Measurements from ENCODE around the gene SLC37A2. TPM values are rescaled to one million over a fixed set of nuclear protein-coding genes. Genes with fewer than 3 reads are reported as not detected.

SLC37A2 gene
- total RNA-seq, 2 experiments from 2014 or later = 0.46 to 0.93 TPM

DNA sequence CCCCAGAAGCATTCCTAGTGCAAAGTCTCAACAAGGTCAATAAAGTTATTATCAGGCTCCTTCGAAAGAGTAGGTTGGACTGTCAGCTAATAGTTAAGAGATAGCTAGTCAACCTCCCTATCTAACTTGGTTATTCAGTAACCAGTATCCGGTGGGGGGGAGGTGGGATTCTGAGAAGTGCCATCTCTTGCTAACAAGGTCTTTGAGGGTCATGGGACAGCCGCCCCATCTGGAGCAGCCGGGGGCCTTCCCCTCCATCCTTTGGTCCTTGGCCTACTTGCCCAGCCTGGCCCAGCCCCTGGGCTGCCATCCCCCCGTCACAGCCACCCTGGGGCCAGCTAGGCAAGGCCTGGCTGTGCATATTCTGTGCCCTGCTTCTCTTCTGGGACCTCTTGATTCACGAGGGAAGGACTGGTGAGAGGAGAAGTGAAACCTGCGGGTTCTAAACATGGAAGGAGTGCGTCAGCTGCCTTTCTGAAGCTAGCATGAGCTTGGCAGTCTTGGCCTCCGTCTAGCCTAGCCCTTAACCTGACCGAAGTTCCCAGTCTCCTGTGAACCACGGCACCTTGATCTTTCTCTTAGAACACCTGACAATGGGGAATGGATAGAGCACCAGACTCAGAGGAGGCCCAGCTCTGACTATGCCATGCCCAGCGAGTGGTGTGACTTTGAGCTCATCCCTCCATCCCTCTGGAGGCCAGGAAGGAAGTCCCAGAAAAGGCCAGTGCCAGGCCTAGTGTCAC, 9.3 kb downstream of the SLC37A2 start:
- Mint-ChIP-seq H3K36me3 (no peaks in the 10 kb centered on the region), H3K4me3 (no peak overlapping the region), H3K9me3 (no peaks in the 10 kb centered on the region), H3K27ac (no peak overlapping the region), H3K27me3 (peaks cover 19% of the 10 kb centered on the region), H3K4me1 (ENCODE audit: low read depth) (no peaks in the 10 kb centered on the region)
- CTCF ChIA-PET = interaction anchor here (1.4 to 1.6 kb wide), 2 partner anchors 9 to 70 kb away, joined by 3 to 4 read pairs; partner anchors contain the start of gene SLC37A2
- DNase-seq = no peak
- intact Hi-C loops (cut with micrococcal nuclease) = no loop called here
- POLR2A ChIA-PET = no interaction called here

DNA sequence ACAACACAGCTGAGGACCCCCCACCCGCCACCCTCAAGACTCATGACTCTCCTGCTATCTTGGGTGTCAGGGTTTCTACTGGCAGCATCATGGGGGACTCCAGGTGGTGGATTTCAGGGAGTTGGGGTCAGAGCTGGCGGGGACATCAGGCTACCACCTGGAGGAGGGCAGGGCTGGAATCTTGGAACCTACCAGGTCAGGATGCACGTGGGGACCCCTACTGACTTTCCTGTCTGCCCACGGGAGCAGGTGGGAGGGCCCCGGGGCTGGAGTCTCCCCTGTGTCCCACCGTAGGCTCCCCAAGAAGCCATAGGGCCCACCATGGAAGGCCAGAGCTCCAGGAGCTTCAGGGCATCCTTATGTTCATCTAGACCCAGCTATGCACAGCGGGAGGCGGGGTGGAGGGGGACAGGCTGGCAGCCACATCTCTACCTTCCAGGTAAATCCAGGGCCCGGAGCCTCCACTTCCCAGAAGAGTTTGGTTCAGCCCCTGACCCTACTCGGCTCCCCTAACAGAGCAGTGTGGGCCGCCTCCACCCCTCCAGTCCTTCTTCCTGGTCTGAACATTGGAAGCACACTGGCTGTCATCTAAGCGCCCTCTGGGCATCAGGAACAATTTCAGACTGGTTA, 10.0 kb downstream of the SLC37A2 start:
- POLR2A ChIA-PET = no interaction called here
- no peaks in the 10 kb centered on the region for H3K36me3 Mint-ChIP-seq
- H3K4me3 Mint-ChIP-seq = no peak overlapping the region
- CTCF ChIA-PET = interaction anchor here (1.4 to 1.6 kb wide), 2 partner anchors 10 to 69 kb away, joined by 3 to 4 read pairs; partner anchors contain the start of gene SLC37A2
- intact Hi-C loops (cut with micrococcal nuclease) = no loop called here
- no peak for DNase-seq
- H3K9me3 Mint-ChIP-seq = no peaks in the 10 kb centered on the region
- no peaks in the 10 kb centered on the region for H3K4me1 Mint-ChIP-seq (ENCODE audit: low read depth)
- H3K27me3 Mint-ChIP-seq = peaks cover 20% of the 10 kb centered on the region
- no peak overlapping the region for H3K27ac Mint-ChIP-seq

DNA sequence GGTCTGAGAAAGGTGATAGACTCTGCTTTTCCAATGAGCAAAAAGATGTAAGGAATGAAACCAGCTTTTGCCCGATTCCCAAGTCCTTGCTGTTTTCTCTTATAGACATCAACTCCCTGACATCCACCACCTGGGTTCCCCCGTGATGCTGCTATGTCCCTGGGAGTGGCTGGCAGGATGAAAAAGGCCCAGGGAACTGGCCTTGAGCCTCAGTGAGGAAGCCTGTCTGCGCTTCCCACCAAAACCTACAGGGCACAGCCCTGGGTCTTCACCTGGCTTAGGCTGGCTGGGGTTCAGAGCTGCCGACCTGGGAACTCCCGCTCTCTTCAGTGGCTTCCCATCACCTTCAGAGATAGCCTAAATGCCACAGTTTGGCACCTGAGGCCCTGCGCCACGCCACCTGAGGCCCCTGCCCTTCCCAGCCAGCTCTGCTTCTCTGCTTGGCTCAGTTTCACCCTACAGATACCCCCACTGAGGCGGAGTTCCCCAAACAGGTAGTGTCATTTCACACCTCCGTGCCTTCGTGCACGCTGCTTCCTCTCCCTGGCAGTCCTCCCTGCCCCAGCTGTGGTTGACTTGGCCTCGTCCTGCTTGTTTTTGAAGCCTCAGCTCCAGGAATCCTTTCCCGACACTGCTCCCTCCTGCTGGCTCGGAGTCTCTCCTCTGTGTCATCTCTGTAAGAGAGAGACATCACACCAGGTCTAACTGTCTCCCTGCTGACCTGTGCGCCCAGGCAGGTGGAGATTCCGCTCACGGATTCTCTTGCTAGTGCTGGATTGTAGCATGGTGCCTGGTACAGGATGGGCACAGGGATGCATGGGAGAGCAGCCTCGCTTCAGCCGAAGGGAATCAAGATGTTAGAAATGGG, 10.7 kb downstream of the SLC37A2 start:
- DNase-seq = no peak
- intact Hi-C loops (cut with micrococcal nuclease) = no loop called here
- no peaks in the 10 kb centered on the region for H3K4me1 Mint-ChIP-seq (ENCODE audit: low read depth)
- CTCF ChIA-PET = interaction anchor here (1.6 kb wide), 1 partner anchor 68 kb away, joined by 3 read pairs; no protein-coding TSS in a partner anchor
- peaks cover 20% of the 10 kb centered on the region for H3K27me3 Mint-ChIP-seq
- no peaks in the 10 kb centered on the region for H3K9me3 Mint-ChIP-seq
- no peak overlapping the region for H3K27ac Mint-ChIP-seq
- no peaks in the 10 kb centered on the region for H3K36me3 Mint-ChIP-seq
- POLR2A ChIA-PET = no interaction called here
- no peak overlapping the region for H3K4me3 Mint-ChIP-seq

DNA sequence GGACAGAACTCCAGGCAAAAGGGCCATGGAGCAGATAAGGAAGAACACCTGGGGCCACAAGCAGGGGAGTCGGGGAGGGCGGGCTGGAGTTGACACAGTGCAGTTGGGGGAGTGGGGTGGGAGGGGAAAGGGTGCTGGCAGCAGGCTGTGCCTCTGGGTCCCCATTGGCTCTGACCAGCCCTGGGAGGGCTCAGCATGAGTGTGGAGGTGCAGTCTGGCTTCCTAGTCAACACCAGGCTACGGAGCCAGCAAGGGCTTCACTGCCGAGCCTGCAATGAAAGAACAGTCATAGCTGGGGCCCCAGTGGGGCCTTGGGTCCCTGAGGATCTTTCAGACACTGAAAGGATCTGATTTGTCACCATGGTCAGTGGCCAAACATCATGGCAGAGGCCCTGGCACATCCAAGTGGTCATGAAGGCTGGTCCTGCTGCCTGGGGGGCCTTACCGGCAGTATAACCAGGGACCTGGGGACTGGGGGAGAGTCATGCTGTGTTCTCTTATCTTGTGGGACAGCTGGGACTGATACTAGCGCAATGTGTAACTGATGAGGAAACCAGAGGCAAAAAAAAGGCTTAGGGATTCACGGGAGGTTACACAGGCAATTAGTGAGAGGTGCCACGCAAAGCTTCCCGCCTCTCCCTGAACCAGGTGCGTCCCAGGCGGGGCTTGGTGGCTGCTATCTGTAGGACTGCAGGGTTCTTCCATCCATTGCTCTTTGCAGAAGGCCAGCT, 11.6 kb downstream of the SLC37A2 start:
- DNase-seq = no peak
- Mint-ChIP-seq H3K36me3 (no peaks in the 10 kb centered on the region), H3K4me1 (ENCODE audit: low read depth) (no peaks in the 10 kb centered on the region), H3K27me3 (peaks cover 13% of the 10 kb centered on the region), H3K4me3 (no peak overlapping the region), H3K9me3 (no peaks in the 10 kb centered on the region), H3K27ac (no peak overlapping the region)
- intact Hi-C loops (cut with micrococcal nuclease) = no loop called here
- POLR2A ChIA-PET = no interaction called here
- CTCF ChIA-PET = no interaction called here

DNA sequence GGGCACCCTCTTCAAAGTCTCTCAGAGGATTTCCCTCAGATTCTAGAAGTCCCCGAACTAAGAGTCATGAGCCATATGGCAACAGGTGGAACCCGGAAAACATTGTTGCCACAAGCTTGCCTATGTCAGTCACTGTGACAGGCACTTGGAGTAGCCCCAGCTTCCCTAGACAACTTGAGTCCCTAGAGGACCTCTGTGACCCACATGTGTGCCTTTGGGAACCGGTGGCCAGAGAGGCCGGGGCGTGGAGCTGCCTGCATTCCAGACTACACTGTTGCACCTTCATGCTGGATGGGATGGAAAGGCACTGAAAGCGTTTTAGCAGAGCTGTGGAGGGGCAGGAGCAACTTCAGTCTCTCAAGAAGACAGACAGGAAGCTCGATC, 12.1 kb downstream of the SLC37A2 start:
- no peaks in the 10 kb centered on the region for H3K4me1 Mint-ChIP-seq (ENCODE audit: low read depth)
- ChIA-PET CTCF (no interaction called here), POLR2A (no interaction called here)
- H3K4me3 Mint-ChIP-seq = no peak overlapping the region
- no peak for DNase-seq
- H3K36me3 Mint-ChIP-seq = no peaks in the 10 kb centered on the region
- intact Hi-C loops (cut with micrococcal nuclease) = no loop called here
- peaks cover 11% of the 10 kb centered on the region for H3K27me3 Mint-ChIP-seq
- no peaks in the 10 kb centered on the region for H3K9me3 Mint-ChIP-seq
- H3K27ac Mint-ChIP-seq = no peak overlapping the region

DNA sequence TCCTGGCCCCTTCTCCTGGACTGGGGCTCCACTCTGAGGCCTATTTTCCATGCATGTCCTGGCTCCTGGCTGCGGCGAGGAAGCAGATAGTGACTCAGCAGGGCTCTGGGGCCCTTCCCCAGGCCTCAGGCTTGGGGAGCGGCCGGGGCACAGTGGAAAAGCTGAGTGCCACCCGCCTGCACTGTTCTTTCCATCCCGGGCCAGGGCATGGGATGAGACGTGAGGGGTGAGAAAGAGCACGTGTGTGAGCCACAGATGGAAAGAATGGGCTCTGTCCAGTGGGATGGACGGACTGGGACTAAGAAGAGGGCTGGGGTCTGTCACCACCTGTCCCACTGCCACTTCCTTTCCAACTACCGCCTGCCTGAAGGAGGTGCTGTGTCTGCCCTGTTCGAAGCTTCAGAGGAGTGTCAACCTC, 12.8 kb downstream of the SLC37A2 start:
- no peaks in the 10 kb centered on the region for H3K36me3 Mint-ChIP-seq
- no peaks in the 10 kb centered on the region for H3K4me1 Mint-ChIP-seq (ENCODE audit: low read depth)
- ChIA-PET POLR2A (no interaction called here), CTCF (no interaction called here)
- no peaks in the 10 kb centered on the region for H3K9me3 Mint-ChIP-seq
- intact Hi-C loops (cut with micrococcal nuclease) = no loop called here
- H3K27ac Mint-ChIP-seq = no peak overlapping the region
- no peak for DNase-seq
- H3K4me3 Mint-ChIP-seq = no peak overlapping the region
- peaks cover 11% of the 10 kb centered on the region for H3K27me3 Mint-ChIP-seq

DNA sequence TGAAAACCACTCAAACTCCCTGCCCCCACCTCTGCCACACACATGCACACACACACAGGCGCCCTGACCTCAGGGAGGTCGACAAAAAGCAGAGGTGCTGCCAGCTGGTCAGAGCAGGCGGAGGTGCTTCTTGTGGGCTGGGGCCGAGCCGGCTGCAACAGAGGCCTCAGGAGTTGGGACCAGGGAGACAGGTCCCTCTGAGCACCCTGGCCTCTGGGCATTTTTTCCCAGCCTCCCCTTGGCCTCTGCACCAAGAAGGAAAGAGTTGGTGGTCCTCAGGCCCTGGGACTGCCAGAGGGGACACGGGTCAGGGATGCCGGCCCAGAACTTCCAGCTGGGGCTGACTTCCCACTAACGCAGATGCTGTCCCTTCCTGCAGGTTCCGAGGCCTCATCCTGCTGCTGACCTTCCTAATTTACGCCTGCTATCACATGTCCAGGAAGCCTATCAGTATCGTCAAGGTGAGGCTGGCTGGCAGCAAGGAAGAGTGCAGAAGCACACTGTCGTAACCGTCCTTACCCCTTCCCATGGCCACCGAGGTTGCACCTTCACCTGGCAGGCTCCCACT, 13.4 kb downstream of the SLC37A2 start:
- H3K27me3 Mint-ChIP-seq = peaks cover 11% of the 10 kb centered on the region
- DNase-seq = no peak
- H3K36me3 Mint-ChIP-seq = no peaks in the 10 kb centered on the region
- no peak overlapping the region for H3K27ac Mint-ChIP-seq
- intact Hi-C loops (cut with micrococcal nuclease) = no loop called here
- no peaks in the 10 kb centered on the region for H3K4me1 Mint-ChIP-seq (ENCODE audit: low read depth)
- no peak overlapping the region for H3K4me3 Mint-ChIP-seq
- H3K9me3 Mint-ChIP-seq = no peaks in the 10 kb centered on the region
- ChIA-PET POLR2A (no interaction called here), CTCF (no interaction called here)

DNA sequence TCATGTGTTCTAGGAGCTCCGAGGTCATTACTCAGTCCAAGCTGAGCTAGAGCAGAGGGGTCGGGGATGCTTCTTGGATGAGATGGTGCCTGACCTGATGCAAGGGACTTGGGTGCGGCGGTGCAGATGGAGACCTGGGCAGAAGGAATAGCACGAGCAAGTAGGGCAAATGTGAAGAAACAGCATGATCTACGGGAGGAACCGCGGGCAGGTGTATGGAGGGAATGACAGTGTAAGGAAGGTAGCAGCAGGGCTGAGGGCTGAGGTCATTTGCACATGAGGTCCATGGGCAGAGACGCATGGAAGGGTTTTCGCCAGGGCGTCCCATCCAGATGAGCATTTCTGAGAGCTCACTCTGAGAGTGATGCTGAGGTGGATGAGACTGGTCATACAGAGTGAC, 14.9 kb downstream of the SLC37A2 start:
- no peaks in the 10 kb centered on the region for H3K9me3 Mint-ChIP-seq
- ChIA-PET CTCF (no interaction called here), POLR2A (no interaction called here)
- H3K36me3 Mint-ChIP-seq = no peaks in the 10 kb centered on the region
- H3K4me3 Mint-ChIP-seq = no peak overlapping the region
- H3K27me3 Mint-ChIP-seq = peaks cover 5% of the 10 kb centered on the region
- H3K27ac Mint-ChIP-seq = no peak overlapping the region
- DNase-seq = no peak
- intact Hi-C loops (cut with micrococcal nuclease) = no loop called here
- H3K4me1 Mint-ChIP-seq (ENCODE audit: low read depth) = no peaks in the 10 kb centered on the region

DNA sequence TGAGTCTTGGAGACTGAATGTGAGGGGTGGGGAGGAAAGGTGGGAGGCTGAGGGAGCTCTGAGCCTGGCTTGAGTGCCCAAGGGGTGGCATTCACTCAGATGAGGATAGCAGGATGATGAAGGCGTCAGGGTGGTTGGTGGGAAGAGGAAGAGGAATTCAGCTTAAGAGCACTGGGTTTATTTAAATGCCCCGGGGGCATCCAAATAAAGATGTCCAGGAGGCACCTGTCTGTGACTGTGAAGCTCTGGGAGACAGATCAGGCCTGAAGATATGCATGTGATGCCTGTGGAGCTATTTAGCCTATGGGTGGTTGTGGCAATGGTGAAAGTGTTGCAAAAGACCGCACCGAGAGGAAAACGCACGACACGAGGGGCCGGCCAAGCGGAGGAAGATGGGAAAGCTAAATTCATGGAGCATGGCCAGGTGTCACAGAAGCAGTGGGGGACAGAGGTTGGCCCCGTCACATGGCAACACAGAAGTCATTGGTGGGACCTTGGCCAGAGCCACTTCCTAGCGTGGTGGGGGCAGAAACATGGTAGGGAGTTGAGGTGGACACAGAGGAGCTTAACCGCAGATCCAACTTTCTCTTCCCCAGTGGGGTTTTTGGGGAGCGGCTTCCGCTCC, 15.5 kb downstream of the SLC37A2 start:
- no peak overlapping the region for H3K4me3 Mint-ChIP-seq
- H3K36me3 Mint-ChIP-seq = no peaks in the 10 kb centered on the region
- H3K9me3 Mint-ChIP-seq = no peaks in the 10 kb centered on the region
- ChIA-PET CTCF (no interaction called here), POLR2A (no interaction called here)
- H3K27me3 Mint-ChIP-seq = peaks cover 5% of the 10 kb centered on the region
- H3K27ac Mint-ChIP-seq = no peak overlapping the region
- no peak for DNase-seq
- intact Hi-C loops (cut with micrococcal nuclease) = no loop called here
- H3K4me1 Mint-ChIP-seq (ENCODE audit: low read depth) = no peaks in the 10 kb centered on the region

DNA sequence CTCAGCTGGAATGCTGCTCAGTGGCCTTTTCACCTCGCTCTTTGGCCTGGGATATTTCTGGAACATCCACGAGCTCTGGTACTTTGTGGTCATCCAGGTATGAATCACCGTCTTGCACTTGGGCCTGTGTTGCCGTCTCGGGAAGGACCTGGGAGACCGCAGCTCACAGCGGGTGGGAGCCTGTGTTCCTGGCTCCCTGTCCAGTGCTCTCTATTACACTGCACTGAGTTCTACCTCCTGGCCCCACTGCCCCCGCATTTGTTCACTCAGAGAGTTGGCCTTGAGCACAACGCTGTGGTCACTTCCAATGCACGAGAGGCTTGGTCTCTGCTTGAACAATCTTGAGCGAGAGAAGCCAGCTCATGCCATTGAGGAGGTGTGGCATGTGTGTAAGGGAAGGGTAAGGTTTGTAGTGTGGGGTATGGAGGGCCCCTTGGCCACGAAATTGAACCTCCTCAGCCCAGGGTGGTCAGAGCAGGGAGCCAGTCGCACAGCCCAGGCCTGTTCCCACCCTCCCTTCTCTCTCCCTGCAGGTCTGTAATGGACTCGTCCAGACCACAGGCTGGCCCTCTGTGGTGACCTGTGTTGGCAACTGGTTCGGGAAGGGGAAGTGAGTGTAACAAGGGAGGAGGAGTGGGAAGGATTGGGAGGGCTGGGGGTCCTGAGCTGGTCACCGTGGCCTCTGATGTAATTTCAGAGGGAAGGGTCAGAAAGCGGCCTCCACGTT, 16.2 kb downstream of the SLC37A2 start:
- Mint-ChIP-seq H3K27me3 (peaks cover 5% of the 10 kb centered on the region), H3K4me1 (ENCODE audit: low read depth) (no peaks in the 10 kb centered on the region), H3K9me3 (no peaks in the 10 kb centered on the region), H3K4me3 (no peak overlapping the region), H3K36me3 (no peaks in the 10 kb centered on the region), H3K27ac (no peak overlapping the region)
- DNase-seq = no peak
- ChIA-PET CTCF (no interaction called here), POLR2A (no interaction called here)
- intact Hi-C loops (cut with micrococcal nuclease) = no loop called here

DNA sequence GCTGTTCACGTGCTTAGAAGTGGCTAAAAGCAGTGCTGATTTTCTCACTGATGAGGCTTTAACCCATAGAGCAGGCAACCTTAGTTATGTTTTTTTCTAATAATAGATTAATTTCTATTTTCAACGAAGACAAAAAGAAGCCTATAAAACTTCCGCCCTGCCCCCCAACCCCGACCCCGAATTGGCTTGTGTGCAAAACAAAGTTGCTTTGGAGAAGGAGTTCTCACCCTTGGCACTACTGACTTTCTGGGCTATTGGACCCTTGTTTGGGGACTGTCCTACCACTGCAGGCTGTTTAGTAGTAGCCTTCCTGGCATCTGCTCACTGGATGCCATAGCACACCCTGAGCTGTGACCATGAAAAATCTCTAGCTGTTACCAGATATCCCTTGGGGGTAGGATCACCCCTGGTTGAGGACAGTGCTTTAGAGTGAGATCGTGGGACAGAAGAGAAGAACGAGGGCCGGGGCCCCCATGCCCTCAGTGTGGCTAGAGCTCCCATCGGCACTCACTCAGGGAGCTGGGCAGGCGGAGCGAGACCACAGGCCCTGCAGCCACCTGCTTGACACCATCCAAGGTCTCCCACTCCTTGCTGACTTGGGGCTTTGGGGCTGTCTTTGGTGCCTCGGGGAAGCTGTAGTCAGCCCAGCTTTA, 16.9 kb downstream of the SLC37A2 start:
- peaks cover 5% of the 10 kb centered on the region for H3K27me3 Mint-ChIP-seq
- ChIA-PET POLR2A (no interaction called here), CTCF (no interaction called here)
- intact Hi-C loops (cut with micrococcal nuclease) = no loop called here
- no peak for DNase-seq
- no peak overlapping the region for H3K4me3 Mint-ChIP-seq
- no peaks in the 10 kb centered on the region for H3K9me3 Mint-ChIP-seq
- no peaks in the 10 kb centered on the region for H3K4me1 Mint-ChIP-seq (ENCODE audit: low read depth)
- no peak overlapping the region for H3K27ac Mint-ChIP-seq
- H3K36me3 Mint-ChIP-seq = no peaks in the 10 kb centered on the region

Data from activated CD4-positive, alpha-beta memory T cell treated with anti-CD3 and anti-CD28 coated beads for 36 hours (primary cell).